A549 (cell line): ENCODE data around the gene SPIRE1. TPM values are rescaled to one million over a fixed set of nuclear protein-coding genes. Genes with fewer than 3 reads are reported as not detected.
"Not testable (repeated sequence)": the region's sequence is repeated elsewhere in the genome, so short reads cannot be mapped to it uniquely, and the experiment has no call there.

ENCODE experiments used
- ATAC-seq, 2 experiments: fragments of 200-7000 bp in 1 of 2; fragments of >200 bp in 1 of 2; cut with Nextera tagmentation in 1 of 2; cut with Tn5 transposase in 1 of 2; 3 replicates each; pipeline versions ENCODE4 v1.8.0 to v1.9.1; 2018 to 2020; ENCODE audit warnings: mild to moderate bottlenecking in 1 of 2, moderate library complexity in 1 of 2
- CTCF ChIA-PET: fragments of 300-600 bp; sonication (Branson Sonifier 250); formaldehyde crosslinking; extraction: SDS; loops from one replicate; lab custom pipeline; 2021; ENCODE audit warnings: antibody characterized with exemption, inconsistent platforms; lab: Yijun Ruan, JAX
- POLR2A ChIA-PET: fragments of 350-600 bp; formaldehyde crosslinking; extraction: SDS; loops from one replicate; lab custom pipeline; 2021; ENCODE audit warnings: antibody characterized with exemption, inconsistent platforms; lab: Yijun Ruan, JAX
- DNase-seq, 2 experiments: peaks; one replicate each; pipeline versions ENCODE4 v3.0.0 to v3.0.0-alpha.2; 2011 to 2016; ENCODE audit warnings: low read depth in 1 of 2, low spot score in 1 of 2
- FAIRE-seq: peaks from 2 replicates; lab custom pipeline; 2011; peaks lifted over from hg19 to GRCh38; lab: Jason Lieb, UNC
- H3K27ac ChIP-seq, 2 experiments: fragments of >200 bp; sonication (Bioruptor Twin); formaldehyde crosslinking; 3 replicates each; pipeline ENCODE4 v1.5.1; 2016 to 2017
- H3K4me1 ChIP-seq: fragments of >200 bp; sonication (Bioruptor Twin); formaldehyde crosslinking; 3 replicates; pipeline ENCODE4 v1.6.1; 2016
- H3K4me2 ChIP-seq: fragments of >200 bp; sonication (Bioruptor Twin); formaldehyde crosslinking; 3 replicates; pipeline ENCODE4 v1.6.1; 2016
- H3K4me3 ChIP-seq: fragments of >200 bp; sonication (Bioruptor Twin); formaldehyde crosslinking; 3 replicates; pipeline ENCODE4 v1.5.1; 2016
- H3K9me3 ChIP-seq: fragments of >200 bp; sonication (Bioruptor Twin); formaldehyde crosslinking; 3 replicates; pipeline ENCODE4 v1.6.1; 2016
- BHLHE40 ChIP-seq: IDR thresholded peaks from 2 replicates; pipeline ENCODE4 v1.6.1; 2012; ENCODE audit warnings: low read depth, low read length, inconsistent platforms
- CBX8 ChIP-seq: fragments of 200-600 bp; sonication (generic); IDR thresholded peaks from 2 replicates; pipeline ENCODE4 v1.6.1; 2016
- CEBPB ChIP-seq, 2 experiments: fragments of >200 bp in 1 of 2; sonication (Bioruptor Twin) in 1 of 2; formaldehyde crosslinking in 1 of 2; IDR thresholded peaks; 2 replicates each; pipeline ENCODE4 v1.6.1; 2012 to 2016
- EHMT2 ChIP-seq: fragments of 200-600 bp; sonication (generic); IDR thresholded peaks from 2 replicates; pipeline ENCODE4 v1.6.1; 2016; ENCODE audit warnings: antibody characterized with exemption, low read depth, mild to moderate bottlenecking, moderate library complexity
- EP300 ChIP-seq, 2 experiments: fragments of >200 bp; sonication (Bioruptor Twin); formaldehyde crosslinking; IDR thresholded peaks; 2 replicates in 1 of 2; 3 replicates in 1 of 2; pipeline ENCODE4 v1.6.1; 2016 to 2017
- ESRRA ChIP-seq: fragments of 150-350 bp; IDR thresholded peaks from 2 replicates; pipeline ENCODE4 v1.6.1; 2014; ENCODE audit warnings: mild to moderate bottlenecking, low read length, borderline replicate concordance
- FOSB ChIP-seq: fragments of 250-450 bp; sonication (Bioruptor Pico); IDR thresholded peaks from 2 replicates; pipeline ENCODE4 v1.5.0; 2020; ENCODE audit warnings: mild to moderate bottlenecking, moderate library complexity
- FOSL2 ChIP-seq, 2 experiments: fragments of 450-650 bp in 1 of 2; fragments of >200 bp in 1 of 2; sonication (Bioruptor Twin) in 1 of 2; formaldehyde crosslinking; IDR thresholded peaks; 2 replicates each; pipeline versions ENCODE4 v1.5.0 to v1.6.1; 2016 to 2020; ENCODE audit warnings: mild to moderate bottlenecking in 1 of 2, moderate library complexity in 1 of 2
- GATA3 ChIP-seq: IDR thresholded peaks from 2 replicates; pipeline ENCODE4 v1.6.1; 2012; ENCODE audit warnings: borderline replicate concordance
- HDAC2 ChIP-seq: fragments of 200-600 bp; sonication (generic); IDR thresholded peaks from 2 replicates; pipeline ENCODE4 v1.6.1; 2016
- HOXB5 ChIP-seq: fragments of 250-450 bp; sonication (Bioruptor Pico); IDR thresholded peaks from 2 replicates; pipeline ENCODE4 v1.5.0; 2020; ENCODE audit warnings: mild to moderate bottlenecking, moderate library complexity
- JUNB ChIP-seq: fragments of >200 bp; sonication (Bioruptor Twin); formaldehyde crosslinking; IDR thresholded peaks from 2 replicates; pipeline ENCODE4 v1.6.1; 2016
- KDM1A ChIP-seq: fragments of 200-600 bp; sonication (generic); IDR thresholded peaks from 2 replicates; pipeline ENCODE4 v1.6.1; 2016; ENCODE audit warnings: low read depth, mild to moderate bottlenecking
- KDM5A ChIP-seq: fragments of 200-600 bp; sonication (generic); IDR thresholded peaks from 2 replicates; pipeline ENCODE4 v1.6.1; 2016; ENCODE audit warnings: antibody characterized with exemption, mild to moderate bottlenecking
- MAFK ChIP-seq: fragments of 450-650 bp; IDR thresholded peaks from 2 replicates; pipeline ENCODE4 v1.6.1; 2014; ENCODE audit not compliant: partially characterized antibody
- MYC ChIP-seq: IDR thresholded peaks from 2 replicates; pipeline ENCODE4 v1.6.1; 2012; ENCODE audit warnings: mild to moderate bottlenecking, inconsistent platforms, low read length, improper control_type of control experiment, borderline replicate concordance
- NR3C1 ChIP-seq: fragments of >200 bp; sonication (Bioruptor Twin); formaldehyde crosslinking; IDR thresholded peaks from 3 replicates; pipeline ENCODE4 v1.6.1; 2017
- POLR2A ChIP-seq: IDR thresholded peaks from 2 replicates; pipeline ENCODE4 v1.6.1; 2012; ENCODE audit warnings: mild to moderate bottlenecking, low read length
- POLR2AphosphoS2 ChIP-seq: conservative IDR thresholded peaks from 2 replicates; pipeline ENCODE4 v1.6.1; 2012; ENCODE audit warnings: low read length, improper control_type of control experiment, inconsistent platforms
- RARB ChIP-seq: fragments of 250-450 bp; sonication (Bioruptor Pico); IDR thresholded peaks from 2 replicates; pipeline ENCODE4 v1.8.0; 2021; ENCODE audit warnings: mild to moderate bottlenecking, moderate library complexity
- RCOR1 ChIP-seq: fragments of 150-350 bp; IDR thresholded peaks from 2 replicates; pipeline ENCODE4 v1.6.1; 2014; ENCODE audit warnings: antibody characterized with exemption, low read length, low read depth
- RFX5 ChIP-seq: fragments of 450-650 bp; IDR thresholded peaks from 2 replicates; pipeline ENCODE4 v1.7.1; 2014; ENCODE audit warnings: antibody characterized with exemption, mild to moderate bottlenecking, moderate library complexity
- RNF2 ChIP-seq: fragments of 200-600 bp; sonication (generic); IDR thresholded peaks from 2 replicates; pipeline ENCODE4 v1.6.1; 2016; ENCODE audit warnings: low read depth, mild to moderate bottlenecking, antibody characterized with exemption, moderate library complexity, borderline replicate concordance
- TFCP2L1 ChIP-seq: fragments of 250-450 bp; sonication (Bioruptor Pico); IDR thresholded peaks from 2 replicates; pipeline ENCODE4 v1.5.0; 2021; ENCODE audit warnings: mild to moderate bottlenecking
- WGBS: methylation state at CpG from one replicate; pipeline ENCODE4 v1.1.6; 2017; ENCODE audit errors: missing lambda C conversion rate; 5-methylcytosine and 5-hydroxymethylcytosine counted together
- polyA plus RNA-seq, 4 experiments: library from polyadenylated mRNA; depleted of rRNA in 3 of 4; stranded (reverse); fragments of >200 nt; fragmentation: RNase III in 1 of 4; extraction: RNeasy Plus Mini Kit Qiagen cat#74134 plus additional on column Dnase treatment in 1 of 4; gene quantifications; 2 replicates in 3 of 4; 3 replicates in 1 of 4; pipeline ENCODE4 v1.2.3, GENCODE V29; 2011 to 2017
- TF ChIP-seq, protein P1 (sequence below): fragments of 450-650 bp; IDR thresholded peaks from 2 replicates; pipeline ENCODE4 v1.6.1; 2014; ENCODE audit warnings: antibody characterized with exemption
- TF ChIP-seq, protein P2 (sequence below): fragments of >200 bp; sonication (Bioruptor Twin); formaldehyde crosslinking; IDR thresholded peaks from 2 replicates; pipeline ENCODE4 v1.6.1; 2016
- TF ChIP-seq, protein P3 (sequence below): fragments of 250-450 bp; sonication (Bioruptor Pico); IDR thresholded peaks from 2 replicates; pipeline ENCODE4 v1.5.0; 2020; ENCODE audit warnings: low read depth, mild to moderate bottlenecking, moderate library complexity
- TF ChIP-seq, protein P4 (sequence below): fragments of 150-350 bp; IDR thresholded peaks from 2 replicates; pipeline ENCODE4 v1.6.1; 2014; ENCODE audit warnings: low read depth, mild to moderate bottlenecking, low read length

Gene SPIRE1
- polyA plus RNA-seq, 2 of the 4 experiments (the other 2 are of a cell fraction) = 8.3 to 29.4 TPM

DNA sequence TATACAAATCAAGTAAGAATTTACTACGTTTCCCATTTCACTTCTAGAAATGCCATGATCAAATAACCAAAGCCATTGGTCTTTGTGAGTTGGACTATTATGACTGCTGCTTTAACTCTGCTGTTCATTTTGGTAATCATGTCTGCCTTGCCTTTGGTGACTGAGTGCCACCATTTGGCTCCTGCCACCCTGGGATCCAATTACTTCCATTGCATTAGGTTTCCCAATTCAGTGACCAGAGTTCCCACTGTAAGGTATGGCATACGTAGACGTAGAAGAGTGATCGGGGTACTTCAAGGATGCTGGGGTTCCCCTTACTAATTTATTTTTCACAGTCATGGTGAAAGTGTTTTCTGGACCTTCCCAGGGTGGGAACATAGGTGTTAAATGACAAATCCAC is 90.1 kb downstream of the SPIRE1 start (continued):
- TF ChIP-seq, protein P1, sequence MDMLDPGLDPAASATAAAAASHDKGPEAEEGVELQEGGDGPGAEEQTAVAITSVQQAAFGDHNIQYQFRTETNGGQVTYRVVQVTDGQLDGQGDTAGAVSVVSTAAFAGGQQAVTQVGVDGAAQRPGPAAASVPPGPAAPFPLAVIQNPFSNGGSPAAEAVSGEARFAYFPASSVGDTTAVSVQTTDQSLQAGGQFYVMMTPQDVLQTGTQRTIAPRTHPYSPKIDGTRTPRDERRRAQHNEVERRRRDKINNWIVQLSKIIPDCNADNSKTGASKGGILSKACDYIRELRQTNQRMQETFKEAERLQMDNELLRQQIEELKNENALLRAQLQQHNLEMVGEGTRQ = no peak
- TF ChIP-seq BHLHE40 (no peak), GATA3 (no peak), MAFK (no peak), CBX8 (no peak), KDM1A (no peak), TFCP2L1 (CRISPR knock-in tag) (no peak), RCOR1 (no peak)
- TF ChIP-seq, protein P2, sequence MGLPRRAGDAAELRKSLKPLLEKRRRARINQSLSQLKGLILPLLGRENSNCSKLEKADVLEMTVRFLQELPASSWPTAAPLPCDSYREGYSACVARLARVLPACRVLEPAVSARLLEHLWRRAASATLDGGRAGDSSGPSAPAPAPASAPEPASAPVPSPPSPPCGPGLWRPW = no peak

DNA sequence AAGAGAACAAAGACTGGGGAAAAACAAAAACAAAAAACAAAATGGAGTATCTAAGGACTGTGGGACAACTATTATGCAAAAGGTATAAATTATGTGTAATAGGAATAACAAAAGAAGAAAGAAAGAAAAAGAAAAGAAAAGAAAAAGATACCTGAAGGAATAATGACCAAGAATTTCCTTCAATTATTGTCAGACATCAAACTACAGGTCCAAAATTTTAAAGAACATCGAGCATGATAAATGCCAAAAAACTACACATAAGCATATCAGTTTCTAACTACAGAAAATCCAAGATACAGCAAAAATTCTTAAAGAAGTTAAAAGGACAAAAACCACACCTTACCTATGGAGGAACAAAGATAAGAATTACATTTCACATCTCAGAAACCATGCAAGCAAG is 93.0 kb downstream of the SPIRE1 start:
- no peak for DNase-seq
- Histone ChIP-seq H3K27ac (no peak overlapping the region), H3K4me3 (no peak overlapping the region), H3K9me3 (no peaks in the 10 kb centered on the region), H3K4me2 (no peak overlapping the region), H3K4me1 (no peaks in the 10 kb centered on the region)
- ChIA-PET CTCF (no interaction called here), POLR2A (no interaction called here)
- no peak for ATAC-seq
- WGBS = 100% methylated on average over 1 of the region's 1 CpG
- no peak for TF ChIP-seq JUNB
- TF ChIP-seq, protein P3, sequence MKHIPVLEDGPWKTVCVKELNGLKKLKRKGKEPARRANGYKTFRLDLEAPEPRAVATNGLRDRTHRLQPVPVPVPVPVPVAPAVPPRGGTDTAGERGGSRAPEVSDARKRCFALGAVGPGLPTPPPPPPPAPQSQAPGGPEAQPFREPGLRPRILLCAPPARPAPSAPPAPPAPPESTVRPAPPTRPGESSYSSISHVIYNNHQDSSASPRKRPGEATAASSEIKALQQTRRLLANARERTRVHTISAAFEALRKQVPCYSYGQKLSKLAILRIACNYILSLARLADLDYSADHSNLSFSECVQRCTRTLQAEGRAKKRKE (CRISPR knock-in tag) = no peak
- no peak for TF ChIP-seq ESRRA
- TF ChIP-seq MAFK = no peak
- no peak for TF ChIP-seq POLR2A
- no peak for TF ChIP-seq HOXB5 (CRISPR knock-in tag)
- TF ChIP-seq RNF2 = no peak
- no peak for TF ChIP-seq KDM5A
- no peak for TF ChIP-seq MYC
- no peak for FAIRE-seq

DNA sequence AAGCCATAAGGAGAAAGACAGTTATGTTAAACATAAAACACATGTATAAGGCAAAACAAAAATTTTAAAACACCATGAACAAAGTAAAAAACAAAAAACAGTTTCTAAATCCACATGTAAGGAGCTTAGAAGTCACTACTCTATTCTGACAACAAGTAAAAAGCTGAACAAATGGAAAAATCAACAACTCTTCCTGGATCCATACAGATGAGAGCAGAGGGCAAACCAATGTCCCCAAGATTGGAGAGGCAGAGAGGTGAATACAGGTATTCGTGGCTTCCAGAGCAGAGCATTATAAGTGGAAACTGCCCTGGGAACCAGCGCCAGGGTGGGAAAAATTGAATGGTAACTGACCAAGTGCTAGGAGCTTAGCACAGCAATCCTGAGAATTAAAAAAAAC is 93.5 kb downstream of the SPIRE1 start:
- TF ChIP-seq RFX5 = no peak
- TF ChIP-seq, protein P4, sequence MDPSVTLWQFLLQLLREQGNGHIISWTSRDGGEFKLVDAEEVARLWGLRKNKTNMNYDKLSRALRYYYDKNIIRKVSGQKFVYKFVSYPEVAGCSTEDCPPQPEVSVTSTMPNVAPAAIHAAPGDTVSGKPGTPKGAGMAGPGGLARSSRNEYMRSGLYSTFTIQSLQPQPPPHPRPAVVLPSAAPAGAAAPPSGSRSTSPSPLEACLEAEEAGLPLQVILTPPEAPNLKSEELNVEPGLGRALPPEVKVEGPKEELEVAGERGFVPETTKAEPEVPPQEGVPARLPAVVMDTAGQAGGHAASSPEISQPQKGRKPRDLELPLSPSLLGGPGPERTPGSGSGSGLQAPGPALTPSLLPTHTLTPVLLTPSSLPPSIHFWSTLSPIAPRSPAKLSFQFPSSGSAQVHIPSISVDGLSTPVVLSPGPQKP = no peak
- TF ChIP-seq POLR2AphosphoS2 = no peak
- TF ChIP-seq FOSB (CRISPR knock-in tag) = no peak
- no peak for TF ChIP-seq FOSL2 (IDR thresholded peaks at IDR 0.05)
- TF ChIP-seq FOSL2 (CRISPR knock-in tag; IDR thresholded peaks at IDR 0.05) = no peak
- TF ChIP-seq NR3C1 = no peak
- no peak for TF ChIP-seq MYC
- no peak for TF ChIP-seq CEBPB (IDR thresholded peaks at IDR 0.05)
- no peak for TF ChIP-seq RCOR1
- no peak for TF ChIP-seq KDM1A
- no peak for TF ChIP-seq GATA3
- TF ChIP-seq, protein P2 = no peak
- TF ChIP-seq EP300 (IDR thresholded peaks at IDR 0.05) = no peak
- TF ChIP-seq EHMT2 = no peak
- no peak for TF ChIP-seq HDAC2
- no peak for TF ChIP-seq RARB (CRISPR knock-in tag)
- TF ChIP-seq, all 56 proteins: peak for 0
- no peak overlapping the region for H3K27ac ChIP-seq
- FAIRE-seq (no peak), ATAC-seq (no peak), DNase-seq (no peak)
- no peak overlapping the region for H3K4me3 ChIP-seq
- H3K4me1 ChIP-seq = no peaks in the 10 kb centered on the region
- no peak overlapping the region for H3K4me2 ChIP-seq
- 90% methylated on average over 2 of the region's 2 CpGs for WGBS
- ChIA-PET CTCF (no interaction called here), POLR2A (no interaction called here)
- H3K9me3 ChIP-seq = no peaks in the 10 kb centered on the region

DNA sequence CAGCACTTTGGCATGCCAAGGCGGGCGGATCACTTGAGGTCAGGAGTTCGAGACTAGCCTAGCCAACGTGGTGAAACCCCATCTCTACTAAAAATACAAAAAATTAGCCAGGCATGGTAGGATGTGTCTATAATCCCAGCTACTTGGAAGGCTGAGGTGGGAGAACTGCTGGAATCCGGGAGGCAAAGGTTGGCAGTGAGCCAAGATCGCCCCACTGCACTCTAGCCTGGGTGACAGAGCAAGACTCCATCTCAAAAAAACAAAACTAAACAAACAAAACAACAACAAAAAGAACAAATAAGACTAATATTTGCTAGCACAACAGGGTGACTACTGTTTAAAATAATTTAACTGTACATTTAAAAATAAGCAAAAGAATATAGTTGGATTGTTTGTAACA is 97.3 kb downstream of the SPIRE1 start:
- FAIRE-seq, H3K4me1 ChIP-seq, H3K27ac ChIP-seq, CTCF ChIA-PET, H3K4me3 ChIP-seq, ATAC-seq, H3K4me2 ChIP-seq, POLR2A ChIA-PET, H3K9me3 ChIP-seq, DNase-seq: not testable (repeated sequence)
- 65% methylated on average over 6 of the region's 6 CpGs for WGBS
